Activated naive CD8-positive, alpha-beta T cell treated with anti-CD3 and anti-CD28 coated beads, Interleukin-2, amount 50 U/mL, for 24 hours (primary cell): Measurements from ENCODE around the gene C1QTNF2.
"Not testable (repeated sequence)": the region's sequence is repeated elsewhere in the genome, so short reads cannot be mapped to it uniquely, and the experiment has no call there.

Source experiments
- ATAC-seq: fragments of 150-1000 bp; cut with Tn5 transposase; one replicate; pipeline ENCODE4 v1.10.0; 2021
- DNase-seq: peaks from one replicate; pipeline ENCODE4 v3.0.0; 2021
- H3K27ac Mint-ChIP-seq: one replicate; pipeline ENCODE4 v1.8.0; 2021; ENCODE audit warnings: mild to moderate bottlenecking, mixed read lengths
- H3K27me3 Mint-ChIP-seq: one replicate; pipeline ENCODE4 v1.8.0; 2021; ENCODE audit warnings: mixed read lengths
- H3K36me3 Mint-ChIP-seq: one replicate; pipeline ENCODE4 v1.8.0; 2021; ENCODE audit warnings: low read depth, mixed read lengths
- H3K4me1 Mint-ChIP-seq: one replicate; pipeline ENCODE4 v1.8.0; 2021; ENCODE audit warnings: mixed read lengths
- H3K4me3 Mint-ChIP-seq: one replicate; pipeline ENCODE4 v1.8.0; 2021; ENCODE audit warnings: mild to moderate bottlenecking, moderate library complexity, mixed read lengths
- H3K9me3 Mint-ChIP-seq: one replicate; pipeline ENCODE4 v1.8.0; 2021; ENCODE audit warnings: mixed read lengths

Gene C1QTNF2

DNA sequence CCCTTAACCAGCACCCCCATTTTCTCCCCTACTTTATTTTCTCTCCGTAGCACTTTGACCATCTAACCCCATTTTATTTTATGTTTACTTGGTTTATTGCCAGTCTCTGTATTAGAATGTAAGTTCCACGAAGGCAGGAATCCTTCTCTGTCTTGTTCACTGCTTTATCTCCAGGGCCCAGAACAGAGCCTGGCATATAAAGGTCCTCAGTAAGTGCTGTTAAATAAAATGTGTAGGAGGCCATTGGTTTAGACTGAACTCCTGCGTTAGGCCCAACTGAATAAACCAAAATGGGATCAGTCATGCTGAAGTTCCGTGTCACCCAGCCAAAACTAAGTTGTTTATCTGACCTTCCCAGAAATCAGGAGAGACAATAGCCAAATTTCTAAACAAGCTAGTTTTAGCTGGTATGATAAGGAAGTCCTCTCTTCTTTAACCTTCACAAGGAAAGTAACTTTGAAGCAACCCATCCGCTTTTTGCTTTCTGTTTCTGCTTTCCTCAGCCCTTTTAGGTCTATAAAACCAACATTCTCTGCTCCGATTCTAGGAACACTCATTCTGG, 29.0 kb downstream of the C1QTNF2 start:
- Mint-ChIP-seq H3K27me3 (peaks cover 5% of the 10 kb centered on the region), H3K9me3 (no peaks in the 10 kb centered on the region), H3K36me3 (no peaks in the 10 kb centered on the region), H3K27ac (no peak overlapping the region), H3K4me1 (peaks cover 7% of the 10 kb centered on the region), H3K4me3 (no peak overlapping the region)
- ATAC-seq (no peak), DNase-seq (no peak)

DNA sequence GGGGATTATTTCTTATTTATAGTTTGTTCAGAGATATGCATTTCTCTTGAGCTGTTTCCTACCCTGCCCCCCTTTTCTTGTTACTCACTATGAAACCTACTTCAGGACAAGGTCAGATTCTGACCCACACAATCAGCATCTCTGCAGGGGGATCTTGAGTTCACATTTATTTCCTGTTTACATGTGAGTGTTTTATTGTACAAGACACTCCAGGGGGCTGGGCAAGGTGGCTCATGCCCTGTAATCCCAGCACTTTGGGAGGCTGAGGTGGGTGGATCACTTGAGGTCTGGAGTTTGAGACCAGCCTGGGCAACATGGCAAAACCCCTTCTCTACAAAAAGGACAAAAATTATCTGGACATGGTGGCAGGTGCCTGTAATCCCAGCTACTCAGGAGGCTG, 29.9 kb downstream of the C1QTNF2 start:
- DNase-seq, H3K36me3 Mint-ChIP-seq, ATAC-seq, H3K4me3 Mint-ChIP-seq, H3K9me3 Mint-ChIP-seq, H3K27me3 Mint-ChIP-seq, H3K4me1 Mint-ChIP-seq, H3K27ac Mint-ChIP-seq: not testable (repeated sequence)

DNA sequence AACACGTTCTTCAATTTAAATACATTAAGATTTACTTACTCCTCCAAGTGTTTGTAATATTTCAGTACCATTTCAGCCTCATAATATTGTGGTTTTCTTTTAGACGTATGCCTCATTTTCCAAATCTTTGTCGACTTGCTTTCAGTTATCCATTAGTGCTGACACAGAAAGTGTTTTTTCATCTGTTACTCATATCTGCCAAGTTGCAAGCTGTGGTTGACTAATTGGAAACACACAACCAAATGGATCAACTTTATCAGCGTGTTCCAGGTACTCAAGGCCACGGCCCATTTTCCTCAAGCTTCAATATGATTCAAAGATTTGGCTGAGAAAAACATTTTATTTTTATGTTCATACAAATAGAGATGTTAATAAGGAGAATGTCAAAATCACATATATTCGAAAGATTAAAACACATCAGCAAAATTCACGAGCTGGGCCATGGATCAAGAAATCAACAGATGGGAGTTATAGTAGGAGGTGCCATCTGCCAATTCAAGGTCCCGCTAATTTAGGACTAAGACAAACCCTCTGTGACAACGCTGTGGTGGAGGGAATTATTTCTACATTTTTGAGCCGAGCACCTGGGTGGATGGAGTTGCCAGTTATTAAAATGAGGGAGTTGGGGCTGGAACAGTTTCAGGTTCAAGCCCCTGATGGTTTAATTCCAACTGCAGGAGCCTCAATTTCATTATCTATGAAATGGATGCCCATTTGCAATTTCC, 30.9 kb downstream of the C1QTNF2 start:
- Mint-ChIP-seq H3K36me3 (no peaks in the 10 kb centered on the region), H3K4me1 (peaks cover 7% of the 10 kb centered on the region), H3K27me3 (peaks cover 2% of the 10 kb centered on the region), H3K9me3 (no peaks in the 10 kb centered on the region), H3K4me3 (no peak overlapping the region), H3K27ac (no peak overlapping the region)
- ATAC-seq (no peak), DNase-seq (no peak)

DNA sequence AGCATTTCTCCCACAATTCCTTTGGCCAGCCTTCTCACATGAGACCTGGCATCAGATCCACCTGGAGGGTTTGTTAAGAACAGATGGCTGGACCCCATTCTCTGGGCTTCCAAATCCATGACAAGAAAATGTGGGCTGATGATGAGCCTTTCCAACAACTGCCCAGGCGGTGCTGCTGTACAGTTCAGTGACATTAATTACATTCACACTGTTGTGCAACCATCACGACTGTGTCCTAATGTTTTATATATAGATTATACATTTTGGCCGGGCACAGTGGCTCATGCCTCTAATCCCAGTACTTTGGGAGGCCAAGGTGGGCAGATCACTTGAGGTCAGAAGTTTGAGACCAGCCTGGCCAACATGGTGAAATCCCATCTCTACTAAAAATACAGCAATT, 35.7 kb downstream of the C1QTNF2 start:
- H3K4me1 Mint-ChIP-seq, result peaks cover 12% of the 10 kb centered on the region
- H3K4me3 Mint-ChIP-seq, H3K27ac Mint-ChIP-seq, DNase-seq, ATAC-seq, H3K27me3 Mint-ChIP-seq, H3K36me3 Mint-ChIP-seq, H3K9me3 Mint-ChIP-seq: not testable (repeated sequence)

DNA sequence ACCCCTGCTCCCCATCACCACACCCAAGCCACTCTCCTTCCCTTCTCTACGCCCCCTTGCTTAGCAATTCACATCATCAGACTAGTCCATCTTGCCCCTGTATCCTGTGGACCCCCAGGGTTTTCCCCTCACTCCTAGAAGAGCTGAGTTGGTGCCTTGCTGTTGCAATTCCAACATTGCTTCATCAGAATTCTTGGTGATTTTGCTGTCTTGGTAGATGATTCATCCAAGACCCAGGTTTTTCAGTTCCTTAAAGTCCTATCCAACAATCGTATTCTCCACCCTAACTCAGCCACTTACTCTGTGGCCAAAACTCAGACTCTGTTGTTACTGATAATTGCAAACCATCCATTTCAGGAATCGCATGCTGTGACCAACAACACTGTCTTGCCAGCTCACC, 36.7 kb downstream of the C1QTNF2 start:
- Mint-ChIP-seq H3K36me3 (no peaks in the 10 kb centered on the region), H3K4me3 (no peak overlapping the region), H3K9me3 (no peaks in the 10 kb centered on the region), H3K4me1 (peaks cover 7% of the 10 kb centered on the region), H3K27ac (no peak overlapping the region), H3K27me3 (peaks cover 5% of the 10 kb centered on the region)
- DNase-seq (no peak), ATAC-seq (no peak)

DNA sequence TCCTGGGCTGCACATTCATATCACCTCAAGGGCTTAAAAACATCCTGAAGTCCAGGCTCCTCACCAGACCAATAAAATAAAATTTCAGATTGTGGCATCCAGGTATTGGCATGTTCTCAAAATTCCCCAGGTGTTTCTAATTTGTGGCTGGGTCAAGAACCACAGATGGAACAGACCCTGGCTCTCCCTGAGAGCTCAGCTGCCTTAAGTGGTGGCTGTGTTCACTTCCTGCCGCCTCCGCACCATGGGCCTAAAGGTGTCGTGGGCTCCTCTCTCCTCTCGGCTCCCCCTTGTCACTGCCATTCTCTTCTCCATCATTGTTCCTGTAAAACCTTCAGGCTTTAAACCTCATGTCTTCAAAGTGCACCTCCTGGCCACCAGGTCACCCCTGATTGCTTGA, 40.2 kb downstream of the C1QTNF2 start:
- no peaks in the 10 kb centered on the region for H3K36me3 Mint-ChIP-seq
- DNase-seq (no peak), ATAC-seq (peak; percentile 36)
- peaks cover 7% of the 10 kb centered on the region for H3K4me1 Mint-ChIP-seq
- no peak overlapping the region for H3K27ac Mint-ChIP-seq
- H3K27me3 Mint-ChIP-seq, result peaks cover 5% of the 10 kb centered on the region
- H3K9me3 Mint-ChIP-seq, result no peaks in the 10 kb centered on the region
- H3K4me3 Mint-ChIP-seq, result no peak overlapping the region

DNA sequence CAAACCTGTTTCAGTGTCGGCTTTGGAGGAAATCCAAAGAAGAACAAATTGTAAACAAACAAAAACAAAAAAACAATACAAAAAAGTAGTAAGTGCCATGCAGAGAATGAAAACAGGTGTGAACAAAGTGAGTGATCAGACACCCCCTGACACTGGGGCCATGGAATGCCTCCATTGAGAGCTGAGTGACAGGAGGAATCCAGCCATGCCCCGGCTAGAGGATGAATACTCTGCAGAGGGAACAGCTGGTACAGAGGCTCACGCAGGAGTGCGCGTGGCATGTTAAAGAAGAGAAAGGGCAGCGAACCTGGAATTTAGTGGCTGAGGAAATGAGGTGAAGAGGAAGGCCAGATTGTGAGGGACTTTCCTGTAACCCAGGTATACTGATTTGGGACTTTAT, 42.6 kb downstream of the C1QTNF2 start:
- H3K36me3 Mint-ChIP-seq, result no peaks in the 10 kb centered on the region
- H3K4me1 Mint-ChIP-seq, result peaks cover 5% of the 10 kb centered on the region
- no peaks in the 10 kb centered on the region for H3K9me3 Mint-ChIP-seq
- no peak for ATAC-seq
- DNase-seq, result no peak
- H3K27ac Mint-ChIP-seq, result no peak overlapping the region
- H3K4me3 Mint-ChIP-seq, result no peak overlapping the region
- H3K27me3 Mint-ChIP-seq, result no peaks in the 10 kb centered on the region

DNA sequence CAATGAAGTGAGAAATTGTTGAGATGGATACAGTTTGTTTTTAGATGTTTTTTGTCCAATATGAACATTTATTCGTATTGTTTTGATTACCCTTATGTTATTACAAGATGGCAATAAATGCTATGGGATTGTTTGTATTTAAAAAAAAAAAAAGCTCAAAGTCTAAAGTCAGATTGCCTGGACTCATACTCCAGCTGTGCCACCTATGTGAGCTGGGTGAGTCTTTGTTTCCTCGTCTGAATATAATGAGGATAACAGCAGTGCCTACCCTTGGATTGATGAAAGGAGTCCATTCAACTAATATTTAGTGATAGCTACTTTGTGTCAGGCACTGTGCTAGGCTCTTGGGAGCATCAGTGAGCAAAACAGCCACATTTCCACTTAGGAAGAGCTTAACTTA, 43.4 kb downstream of the C1QTNF2 start:
- no peaks in the 10 kb centered on the region for H3K9me3 Mint-ChIP-seq
- no peak overlapping the region for H3K27ac Mint-ChIP-seq
- H3K4me3 Mint-ChIP-seq, result no peak overlapping the region
- no peak for DNase-seq
- peaks cover 5% of the 10 kb centered on the region for H3K4me1 Mint-ChIP-seq
- no peaks in the 10 kb centered on the region for H3K27me3 Mint-ChIP-seq
- no peak for ATAC-seq
- no peaks in the 10 kb centered on the region for H3K36me3 Mint-ChIP-seq

DNA sequence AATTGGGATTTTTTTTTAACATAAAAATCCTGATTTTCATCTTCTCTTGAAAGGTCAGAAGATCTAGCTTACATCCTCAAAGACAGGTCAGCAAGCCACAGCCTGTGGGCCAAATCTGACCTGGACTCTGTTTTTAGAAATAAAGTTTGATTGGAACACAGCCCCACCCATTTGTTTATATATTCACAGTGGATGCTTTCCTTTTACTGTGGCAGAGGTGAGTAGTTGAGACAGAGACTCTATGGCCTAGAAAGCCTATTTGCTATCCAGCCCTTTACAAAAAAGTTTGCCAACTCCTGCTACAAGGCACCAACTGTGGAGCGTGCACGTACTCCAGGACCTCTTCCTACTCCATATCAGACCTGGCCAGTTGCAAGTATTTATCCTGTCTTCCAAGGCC, 44.7 kb downstream of the C1QTNF2 start:
- no peak for DNase-seq
- ATAC-seq, result no peak

DNA sequence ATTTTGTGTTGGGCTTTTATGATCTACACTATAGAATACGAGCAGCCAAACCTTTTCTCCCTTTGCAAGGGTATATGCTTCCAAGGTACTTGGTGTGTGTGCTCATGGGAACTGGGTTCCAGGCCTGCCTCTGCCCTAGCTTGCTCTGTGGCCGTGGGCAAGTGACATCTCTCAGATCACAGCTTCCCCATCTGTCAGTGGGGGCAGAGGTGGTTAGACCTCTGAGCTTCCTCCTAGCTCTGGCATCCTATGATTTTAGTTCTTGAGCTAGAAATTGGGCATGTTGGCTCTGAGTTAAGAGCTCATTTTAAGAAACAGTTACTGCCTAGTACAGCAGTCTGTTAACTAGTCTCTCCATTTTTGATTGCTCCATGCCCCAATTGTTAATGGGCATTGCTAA, 45.5 kb downstream of the C1QTNF2 start:
- no peak overlapping the region for H3K27ac Mint-ChIP-seq
- no peaks in the 10 kb centered on the region for H3K36me3 Mint-ChIP-seq
- H3K9me3 Mint-ChIP-seq, result no peaks in the 10 kb centered on the region
- H3K4me3 Mint-ChIP-seq, result no peak overlapping the region
- H3K27me3 Mint-ChIP-seq, result peaks cover 7% of the 10 kb centered on the region
- DNase-seq, result no peak
- no peaks in the 10 kb centered on the region for H3K4me1 Mint-ChIP-seq
- no peak for ATAC-seq

More for the DNA sequence above, 44.7 kb downstream of the C1QTNF2 start:
- H3K27me3 Mint-ChIP-seq, result peaks cover 2% of the 10 kb centered on the region
- H3K4me3 Mint-ChIP-seq, result no peak overlapping the region
- no peaks in the 10 kb centered on the region for H3K9me3 Mint-ChIP-seq
- H3K27ac Mint-ChIP-seq, result no peak overlapping the region
- H3K36me3 Mint-ChIP-seq, result no peaks in the 10 kb centered on the region
- H3K4me1 Mint-ChIP-seq, result peaks cover 5% of the 10 kb centered on the region

DNA sequence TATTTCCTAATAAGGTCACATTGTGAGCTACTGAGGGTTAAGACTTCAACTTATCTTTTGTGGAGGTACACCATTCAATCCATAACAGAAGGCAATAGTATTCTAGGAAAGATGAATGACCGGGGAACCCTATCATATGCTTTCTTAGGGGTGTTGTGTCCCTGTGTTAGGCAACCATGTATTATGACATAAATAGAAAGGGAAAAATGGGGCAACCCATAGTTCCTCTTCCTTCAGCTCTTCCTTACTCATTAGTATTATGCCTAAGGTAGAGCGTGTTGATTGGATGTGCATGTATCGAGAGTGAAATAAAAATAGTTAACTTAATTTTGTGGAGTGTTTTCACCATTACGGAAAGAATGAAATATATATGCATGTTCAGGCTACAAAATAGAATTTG, 52.0 kb downstream of the C1QTNF2 start:
- Mint-ChIP-seq H3K4me1 (no peaks in the 10 kb centered on the region), H3K36me3 (no peaks in the 10 kb centered on the region), H3K9me3 (no peaks in the 10 kb centered on the region), H3K4me3 (no peak overlapping the region), H3K27me3 (peaks cover 27% of the 10 kb centered on the region), H3K27ac (no peak overlapping the region)
- ATAC-seq (no peak), DNase-seq (no peak)

DNA sequence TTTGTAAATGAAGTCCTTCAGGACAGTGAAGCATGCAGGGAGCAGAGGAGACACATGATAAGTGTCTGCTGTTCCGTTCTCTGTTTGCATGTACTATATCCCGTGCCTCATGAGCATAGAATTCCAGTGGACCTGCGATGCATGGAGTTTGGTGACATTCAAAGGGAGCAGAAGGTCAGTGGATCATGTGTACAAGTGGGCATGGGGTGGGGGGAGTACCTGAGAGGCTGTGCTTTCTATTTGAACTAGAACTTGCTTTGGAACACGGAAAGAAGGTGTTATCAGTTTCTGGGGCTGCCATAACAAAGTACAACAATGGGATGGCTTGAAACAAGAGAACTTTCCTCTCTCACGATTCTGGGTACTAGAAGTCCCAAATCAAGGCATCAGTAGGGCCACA, 53.0 kb downstream of the C1QTNF2 start:
- DNase-seq (no peak), ATAC-seq (no peak)
- Mint-ChIP-seq H3K4me3 (no peak overlapping the region), H3K9me3 (no peaks in the 10 kb centered on the region), H3K27me3 (peaks cover 36% of the 10 kb centered on the region), H3K27ac (no peak overlapping the region), H3K36me3 (no peaks in the 10 kb centered on the region), H3K4me1 (peaks cover 7% of the 10 kb centered on the region)

DNA sequence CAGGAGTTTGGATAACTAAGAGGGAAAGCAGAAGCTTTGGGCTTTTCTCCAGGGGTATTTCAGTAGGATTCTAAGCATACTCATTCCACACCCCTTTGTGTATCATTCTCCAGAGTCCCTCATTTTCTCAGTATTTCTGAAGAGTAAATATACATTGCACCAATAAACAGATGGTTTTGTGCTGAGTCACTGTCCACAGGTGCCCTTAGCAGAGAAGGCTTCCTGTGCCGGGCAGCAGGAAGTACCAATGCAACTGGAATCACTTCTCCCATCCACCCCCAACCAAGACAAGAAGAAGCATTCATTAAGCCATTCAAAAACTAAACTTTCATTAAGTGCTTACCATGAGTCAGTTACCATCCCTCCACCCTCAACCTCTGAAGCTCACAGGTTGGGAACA, 54.5 kb downstream of the C1QTNF2 start:
- Mint-ChIP-seq H3K4me1 (peaks cover 11% of the 10 kb centered on the region), H3K36me3 (no peaks in the 10 kb centered on the region), H3K9me3 (no peaks in the 10 kb centered on the region), H3K27ac (no peak overlapping the region), H3K27me3 (peaks cover 46% of the 10 kb centered on the region), H3K4me3 (no peak overlapping the region)
- DNase-seq (no peak), ATAC-seq (no peak)

DNA sequence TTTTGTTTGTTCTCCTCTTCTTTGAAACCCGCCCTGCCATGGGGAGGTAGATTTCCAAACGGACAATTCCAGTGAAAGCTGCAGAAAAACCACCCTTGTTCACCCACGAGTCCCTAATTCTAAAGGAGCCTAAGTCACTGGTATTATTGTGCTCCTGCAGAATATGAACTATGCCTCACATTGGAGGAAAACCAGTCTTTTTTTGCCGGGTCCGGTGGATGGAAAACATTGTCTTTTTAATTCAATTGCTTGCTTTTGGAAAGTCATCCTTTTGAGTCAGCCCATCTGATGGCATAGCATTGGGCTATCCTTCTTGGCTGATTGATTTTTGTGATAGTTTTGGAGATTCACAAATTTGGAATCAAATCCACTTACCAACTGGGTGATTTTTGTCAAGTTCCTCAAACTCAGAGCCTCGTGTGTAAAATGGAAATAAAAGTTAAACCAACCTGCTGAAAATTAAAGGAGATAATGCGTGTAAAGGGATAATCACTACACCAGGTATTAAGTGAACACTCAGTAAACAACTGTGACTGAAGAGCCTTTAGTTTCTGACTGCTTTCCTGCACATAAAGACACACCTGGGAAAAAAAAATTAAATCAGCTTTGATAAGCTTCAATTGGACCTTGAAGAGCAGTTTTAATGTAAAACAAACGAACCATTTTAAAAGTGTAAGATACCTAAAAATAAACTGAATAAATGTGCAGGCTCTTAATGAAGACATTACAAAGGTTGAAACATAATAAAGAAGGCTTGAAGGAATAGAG, 57.3 kb downstream of the C1QTNF2 start:
- H3K9me3 Mint-ChIP-seq, result no peaks in the 10 kb centered on the region
- DNase-seq, result no peak
- H3K36me3 Mint-ChIP-seq, result no peaks in the 10 kb centered on the region
- H3K4me3 Mint-ChIP-seq, result peak overlapping the region; percentile 67
- peaks cover 11% of the 10 kb centered on the region for H3K4me1 Mint-ChIP-seq
- H3K27ac Mint-ChIP-seq, result no peak overlapping the region
- peaks cover 56% of the 10 kb centered on the region for H3K27me3 Mint-ChIP-seq
- no peak for ATAC-seq
